Effector CD4-positive, alpha-beta T cell (primary cell): ENCODE results near the gene TUBB2A.

Experiments used
- DNase-seq: peaks from one replicate; pipeline ENCODE4 v3.0.0-alpha.2; 2020

TUBB2A gene

DNA sequence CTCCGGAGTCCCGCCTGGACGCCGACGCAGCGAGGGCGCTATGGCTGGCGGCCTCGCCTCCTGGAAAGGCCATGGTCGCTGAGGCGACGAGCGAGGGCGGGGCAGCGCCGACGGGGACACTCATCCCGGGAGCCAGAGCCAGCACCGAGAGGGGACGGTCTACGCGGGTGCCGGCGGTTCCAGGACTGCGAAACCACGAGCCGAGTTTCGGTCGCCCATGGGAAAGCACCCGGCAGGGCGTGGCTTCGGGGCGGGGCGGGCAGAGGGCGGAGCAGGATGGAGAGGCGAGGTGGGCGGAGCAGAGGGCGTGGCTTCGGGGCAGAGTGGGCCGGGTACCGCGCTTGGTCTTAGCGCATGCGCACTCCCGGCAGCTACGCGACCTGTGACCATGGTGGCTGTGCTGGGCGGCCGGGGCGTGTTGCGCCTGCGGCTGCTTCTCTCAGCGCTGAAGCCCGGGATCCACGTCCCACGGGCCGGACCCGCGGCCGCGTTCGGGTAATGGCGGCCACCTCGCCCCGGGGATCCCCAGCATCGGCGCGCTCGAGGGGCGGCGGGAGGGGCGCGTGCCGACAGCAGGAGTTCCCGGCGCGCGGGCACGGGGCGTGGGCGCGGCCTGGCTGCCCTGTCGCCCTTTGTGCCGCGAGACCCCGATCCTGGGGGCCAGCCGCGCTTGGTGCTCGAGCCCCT is 38.8 kb downstream of the TUBB2A start, which contains the start of gene BPHL:
Gene BPHL (plus strand): TSS at position 359 of the 687 bp plus-strand sequence. CDS start 30 bp downstream, at position 389.
- peak; percentile 100 for DNase-seq

DNA sequence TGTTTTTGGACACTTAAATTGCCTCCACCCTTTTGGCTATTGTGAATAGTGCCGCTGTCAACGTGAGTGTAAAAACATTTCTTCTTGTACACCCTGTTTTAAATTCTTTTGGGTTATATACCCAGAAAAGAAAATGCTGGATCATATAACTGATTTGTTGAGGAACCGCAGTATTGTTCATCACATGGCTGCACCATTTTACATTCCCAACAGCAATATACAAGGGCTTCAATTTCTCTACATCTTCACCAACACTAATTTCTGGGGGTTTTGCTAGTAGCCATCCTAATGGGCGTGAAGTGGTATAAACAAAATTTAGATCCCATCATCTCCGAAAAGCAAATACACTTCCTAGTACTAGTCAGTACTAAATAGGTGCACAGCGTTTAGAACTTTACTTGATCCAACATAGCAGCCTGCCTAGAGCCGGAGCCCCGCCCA is 39.4 kb downstream of the TUBB2A start:
- no peak for DNase-seq

DNA sequence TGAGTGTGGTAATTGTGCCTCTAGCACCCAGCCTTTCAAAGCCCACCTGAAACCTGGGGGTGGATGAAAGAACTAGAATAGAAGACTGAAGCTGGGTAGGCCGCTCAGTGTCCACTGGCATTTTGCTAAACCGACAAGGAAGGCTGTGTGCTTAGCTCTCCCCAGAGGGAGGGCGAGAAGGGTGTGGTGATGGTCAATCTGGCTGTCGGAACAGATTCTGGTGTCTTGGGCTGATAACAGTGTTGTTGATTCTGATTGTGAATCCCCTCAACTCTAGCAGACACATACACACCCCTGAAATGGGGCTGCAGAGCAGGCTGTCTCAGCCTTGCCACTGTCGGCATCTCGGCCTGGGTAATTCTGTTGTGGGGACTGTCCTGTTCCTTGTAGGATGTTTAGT is 43.0 kb downstream of the TUBB2A start:
- DNase-seq = no peak

DNA sequence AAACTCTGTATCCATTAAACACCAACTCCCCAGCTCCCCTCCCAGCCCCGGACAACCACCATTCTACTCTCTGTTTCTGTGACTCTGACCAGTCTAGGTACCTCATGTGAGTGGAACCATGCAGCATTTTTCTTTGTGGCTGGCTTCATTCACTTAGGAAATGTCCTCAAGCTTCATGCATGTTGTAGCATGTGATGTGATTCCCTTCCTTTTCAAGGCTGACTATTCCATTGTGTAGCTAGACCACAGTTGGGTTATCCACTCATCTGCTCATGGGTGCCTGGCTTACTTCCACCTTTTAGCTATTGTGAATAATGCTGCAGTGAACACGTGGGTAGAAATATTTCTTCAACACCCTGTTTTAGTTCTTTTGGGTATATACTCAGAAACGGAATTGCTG is 47.6 kb downstream of the TUBB2A start:
- DNase-seq = no peak

DNA sequence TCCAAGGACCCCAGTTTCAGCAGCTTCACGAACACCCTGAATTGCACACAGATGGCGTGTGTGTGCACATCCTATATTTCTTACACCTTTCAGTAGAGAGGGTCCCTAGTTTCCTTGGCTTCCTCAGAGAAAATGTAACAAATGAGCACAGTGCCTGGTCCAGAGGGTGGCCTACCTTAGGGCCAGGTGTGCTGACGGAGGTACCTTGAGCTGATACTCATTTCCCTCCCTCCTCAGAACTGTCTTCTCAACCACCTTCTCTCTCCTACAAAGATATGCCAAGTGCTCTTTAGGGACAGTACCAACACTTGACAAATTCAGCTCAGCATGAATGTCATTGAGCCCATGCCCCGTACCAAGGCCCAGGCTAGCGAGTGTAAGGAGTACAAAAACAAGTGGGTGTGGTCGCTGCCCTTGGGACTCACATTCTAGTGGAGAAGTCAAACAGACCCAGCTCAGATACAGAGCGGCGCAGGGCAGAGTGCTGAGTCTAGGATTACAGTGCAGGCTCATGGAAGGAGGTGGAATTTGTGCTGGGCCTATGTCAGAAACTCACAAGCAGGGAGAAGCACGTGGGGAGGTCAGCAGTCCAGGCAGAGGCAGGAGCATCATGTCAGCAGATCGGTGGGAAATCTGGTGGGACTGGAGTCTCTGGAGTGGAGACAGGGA is 48.5 kb downstream of the TUBB2A start:
- DNase-seq = no peak
